GM12878 (cell line): ENCODE data around the gene SRSF10. TPM values are rescaled to one million over a fixed set of nuclear protein-coding genes. Genes with fewer than 3 reads are reported as not detected.
A peak's percentile ranks its signal among the peaks of the same experiment; 100 is the strongest.

Experiments used
- ATF7 ChIP-seq: fragments of 450-650 bp; IDR thresholded peaks from 2 replicates; pipeline ENCODE4 v1.6.1; 2016; ENCODE audit warnings: low read depth, mild to moderate bottlenecking
- BMI1 ChIP-seq: fragments of 450-650 bp; IDR thresholded peaks from 2 replicates; pipeline ENCODE4 v1.6.1; 2016; ENCODE audit warnings: mild to moderate bottlenecking, moderate library complexity, borderline replicate concordance
- CBFB ChIP-seq: IDR thresholded peaks from 2 replicates; pipeline ENCODE4 v1.6.1; 2016; ENCODE audit warnings: antibody characterized with exemption, low read depth
- CBX5 ChIP-seq: sonication (generic); IDR thresholded peaks from 2 replicates; pipeline ENCODE4 v1.6.1; 2016; ENCODE audit warnings: low read depth, moderate library complexity, mild to moderate bottlenecking, inconsistent platforms
- CEBPB ChIP-seq, 2 experiments: fragments of 150-350 bp in 1 of 2; IDR thresholded peaks; 2 replicates each; pipeline ENCODE4 v1.6.1; 2012 to 2014; ENCODE audit warnings: low read depth in 2 of 2, low read length in 2 of 2, borderline replicate concordance in 1 of 2, inconsistent platforms in 1 of 2
- HCFC1 ChIP-seq: fragments of 150-350 bp; IDR thresholded peaks from 2 replicates; pipeline ENCODE4 v1.6.1; 2014; ENCODE audit warnings: low read length
- HDGF ChIP-seq: fragments of 450-650 bp; IDR thresholded peaks from 2 replicates; pipeline ENCODE4 v1.6.1; 2016; ENCODE audit warnings: antibody characterized with exemption
- JUNB ChIP-seq: IDR thresholded peaks from 2 replicates; pipeline ENCODE4 v1.6.1; 2016; ENCODE audit warnings: antibody characterized with exemption, mild to moderate bottlenecking
- LARP7 ChIP-seq: fragments of 450-650 bp; IDR thresholded peaks from 2 replicates; pipeline ENCODE4 v1.6.1; 2017; ENCODE audit warnings: mild to moderate bottlenecking
- MEF2A ChIP-seq: IDR thresholded peaks from 2 replicates; pipeline ENCODE4 v1.6.1; 2011; ENCODE audit warnings: low read depth, mild to moderate bottlenecking, low read length, moderate library complexity; ENCODE audit not compliant: insufficient read depth
- SMAD5 ChIP-seq: IDR thresholded peaks from 2 replicates; pipeline ENCODE4 v1.6.1; 2016; ENCODE audit warnings: antibody characterized with exemption, low read depth
- SPI1 ChIP-seq: IDR thresholded peaks from 2 replicates; pipeline ENCODE4 v1.6.1; 2011; ENCODE audit warnings: low read depth, mild to moderate bottlenecking, low read length, moderate library complexity, borderline replicate concordance; ENCODE audit not compliant: insufficient read depth
- TARDBP ChIP-seq: IDR thresholded peaks from 2 replicates; pipeline ENCODE4 v1.6.1; 2016; ENCODE audit warnings: borderline replicate concordance
- WRNIP1 ChIP-seq: IDR thresholded peaks from 2 replicates; pipeline ENCODE4 v1.6.1; 2011; ENCODE audit warnings: low read depth, low read length, improper control_type of control experiment, borderline replicate concordance
- YY1 ChIP-seq: IDR thresholded peaks from 2 replicates; pipeline ENCODE4 v1.6.1; 2011; ENCODE audit warnings: low read depth, mild to moderate bottlenecking, low read length
- ZNF274 ChIP-seq: IDR thresholded peaks from one replicate; pipeline ENCODE4 v1.8.0; 2011; ENCODE audit not compliant: insufficient read length, insufficient read depth
- ZZZ3 ChIP-seq: IDR thresholded peaks from 2 replicates; pipeline ENCODE4 v1.6.1; 2011; ENCODE audit warnings: low read depth; ENCODE audit not compliant: control insufficient read depth, insufficient read length
- polyA plus RNA-seq, 11 experiments: library from polyadenylated mRNA; depleted of rRNA in 4 of 11; unstranded in 6 of 11; stranded (reverse) in 5 of 11; fragments of >200 nt; fragmentation: Nextera tagmentation in 4 of 11; fragmentation: Illumina TruSeq in 1 of 11; extraction: Ambion mirVana in 4 of 11; extraction: Trizol in 1 of 11; gene quantifications; 1 replicate in 1 of 11; 2 replicates in 10 of 11; pipeline versions ENCODE4 v1.2.1 to v1.2.3, GENCODE V29; 2011 to 2016; ENCODE audit warnings: inconsistent platforms in 2 of 11, missing spikeins in 2 of 11, low read depth in 1 of 11
- total RNA-seq, 4 experiments: library from RNA; depleted of rRNA in 3 of 4; stranded (reverse); fragments of >200 nt in 3 of 4; fragmentation: Illumina TruSeq in 1 of 4; extraction: Trizol in 1 of 4; gene quantifications; 2 replicates each; pipeline versions ENCODE4 v1.2.1 to v1.2.3, GENCODE V29; 2013 to 2021
- TF ChIP-seq, protein P1 (sequence below): fragments of 450-650 bp; IDR thresholded peaks from 2 replicates; pipeline ENCODE4 v1.6.1; 2016; ENCODE audit warnings: mild to moderate bottlenecking
- TF ChIP-seq, protein P2 (sequence below): IDR thresholded peaks from 2 replicates; pipeline ENCODE4 v1.6.1; 2011; ENCODE audit warnings: borderline replicate concordance, low read depth, mild to moderate bottlenecking, moderate library complexity, mixed read lengths, low read length; ENCODE audit not compliant: insufficient read depth; ENCODE audit errors: extremely low read length
- TF ChIP-seq, protein P3 (sequence below): fragments of 450-650 bp; conservative IDR thresholded peaks from 2 replicates; pipeline ENCODE4 v1.6.1; 2017; ENCODE audit warnings: mild to moderate bottlenecking, moderate library complexity
- TF ChIP-seq, protein P4 (sequence below): fragments of 150-350 bp; IDR thresholded peaks from 2 replicates; pipeline ENCODE4 v1.6.1; 2016; ENCODE audit warnings: low read depth, low read length

Gene SRSF10
- total and polyA plus RNA-seq, 10 of the 15 experiments (the other 5 are each of a cell fraction or from before 2014, with no cell fraction given), result 157 to 279 (median 222) TPM

DNA sequence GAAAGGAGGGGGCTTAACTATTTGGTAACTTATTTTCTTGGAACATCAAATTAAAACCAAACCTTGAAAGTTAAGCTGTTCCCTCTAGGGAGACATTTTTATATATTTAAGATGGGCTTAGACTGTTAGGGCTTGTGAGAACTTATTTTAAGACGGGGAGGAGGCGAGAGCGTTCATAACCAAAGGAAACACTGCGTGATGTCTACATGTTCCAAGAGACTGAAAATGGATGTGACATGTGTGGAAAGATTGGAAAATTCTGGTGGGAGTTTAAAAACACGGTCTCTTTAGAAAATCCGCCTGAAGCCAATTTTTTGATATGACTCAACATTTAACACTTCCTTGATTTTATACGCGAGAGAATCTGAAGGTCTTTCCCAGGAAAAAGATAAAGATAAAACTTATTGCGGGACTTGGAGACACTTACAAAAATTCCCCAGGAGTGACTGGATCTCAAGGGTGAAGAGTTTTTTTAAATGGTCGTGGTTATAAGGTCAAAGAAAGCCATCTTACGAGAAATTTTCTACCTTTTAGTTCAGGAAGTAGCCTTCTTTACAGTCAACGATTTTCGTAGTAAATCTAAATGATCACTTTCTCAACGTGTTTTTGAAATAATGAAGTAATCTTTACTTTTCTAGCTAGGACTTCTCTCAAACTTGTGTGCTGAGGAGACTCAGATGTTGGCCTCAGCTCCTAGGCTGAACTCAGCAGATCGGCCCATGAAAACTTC, 19.7 kb downstream of the SRSF10 start (continued):
- TF ChIP-seq, protein P1, sequence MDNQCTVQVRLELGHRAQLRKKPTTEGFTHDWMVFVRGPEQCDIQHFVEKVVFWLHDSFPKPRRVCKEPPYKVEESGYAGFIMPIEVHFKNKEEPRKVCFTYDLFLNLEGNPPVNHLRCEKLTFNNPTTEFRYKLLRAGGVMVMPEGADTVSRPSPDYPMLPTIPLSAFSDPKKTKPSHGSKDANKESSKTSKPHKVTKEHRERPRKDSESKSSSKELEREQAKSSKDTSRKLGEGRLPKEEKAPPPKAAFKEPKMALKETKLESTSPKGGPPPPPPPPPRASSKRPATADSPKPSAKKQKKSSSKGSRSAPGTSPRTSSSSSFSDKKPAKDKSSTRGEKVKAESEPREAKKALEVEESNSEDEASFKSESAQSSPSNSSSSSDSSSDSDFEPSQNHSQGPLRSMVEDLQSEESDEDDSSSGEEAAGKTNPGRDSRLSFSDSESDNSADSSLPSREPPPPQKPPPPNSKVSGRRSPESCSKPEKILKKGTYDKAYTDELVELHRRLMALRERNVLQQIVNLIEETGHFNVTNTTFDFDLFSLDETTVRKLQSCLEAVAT, result 0 out of 2 replicates have a peak, but pooled peaks have one; percentile 69
- no peak for TF ChIP-seq ZZZ3
- TF ChIP-seq TARDBP, result no peak
- no peak for TF ChIP-seq HCFC1
- no peak for TF ChIP-seq CEBPB (IDR thresholded peaks at IDR 0.05; ENCODE audit: borderline replicate concordance in 1 of 2, low read depth in 2 of 2, low read length in 2 of 2)
- no peak for TF ChIP-seq ZNF274
- no peak for TF ChIP-seq HDGF
- no peak for TF ChIP-seq SPI1
- TF ChIP-seq CBX5, result no peak
- TF ChIP-seq YY1, result no peak
- TF ChIP-seq ATF7, result no peak
- no peak for TF ChIP-seq LARP7
- TF ChIP-seq CBFB, result no peak
- TF ChIP-seq JUNB, result no peak
- TF ChIP-seq, protein P2, sequence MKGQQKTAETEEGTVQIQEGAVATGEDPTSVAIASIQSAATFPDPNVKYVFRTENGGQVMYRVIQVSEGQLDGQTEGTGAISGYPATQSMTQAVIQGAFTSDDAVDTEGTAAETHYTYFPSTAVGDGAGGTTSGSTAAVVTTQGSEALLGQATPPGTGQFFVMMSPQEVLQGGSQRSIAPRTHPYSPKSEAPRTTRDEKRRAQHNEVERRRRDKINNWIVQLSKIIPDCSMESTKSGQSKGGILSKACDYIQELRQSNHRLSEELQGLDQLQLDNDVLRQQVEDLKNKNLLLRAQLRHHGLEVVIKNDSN, result no peak
- TF ChIP-seq BMI1, result no peak
- TF ChIP-seq SMAD5, result no peak
- TF ChIP-seq, protein P3, sequence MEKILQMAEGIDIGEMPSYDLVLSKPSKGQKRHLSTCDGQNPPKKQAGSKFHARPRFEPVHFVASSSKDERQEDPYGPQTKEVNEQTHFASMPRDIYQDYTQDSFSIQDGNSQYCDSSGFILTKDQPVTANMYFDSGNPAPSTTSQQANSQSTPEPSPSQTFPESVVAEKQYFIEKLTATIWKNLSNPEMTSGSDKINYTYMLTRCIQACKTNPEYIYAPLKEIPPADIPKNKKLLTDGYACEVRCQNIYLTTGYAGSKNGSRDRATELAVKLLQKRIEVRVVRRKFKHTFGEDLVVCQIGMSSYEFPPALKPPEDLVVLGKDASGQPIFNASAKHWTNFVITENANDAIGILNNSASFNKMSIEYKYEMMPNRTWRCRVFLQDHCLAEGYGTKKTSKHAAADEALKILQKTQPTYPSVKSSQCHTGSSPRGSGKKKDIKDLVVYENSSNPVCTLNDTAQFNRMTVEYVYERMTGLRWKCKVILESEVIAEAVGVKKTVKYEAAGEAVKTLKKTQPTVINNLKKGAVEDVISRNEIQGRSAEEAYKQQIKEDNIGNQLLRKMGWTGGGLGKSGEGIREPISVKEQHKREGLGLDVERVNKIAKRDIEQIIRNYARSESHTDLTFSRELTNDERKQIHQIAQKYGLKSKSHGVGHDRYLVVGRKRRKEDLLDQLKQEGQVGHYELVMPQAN, result peak; percentile 33; the same call in 1 of the 2 replicates
- no peak for TF ChIP-seq WRNIP1
- TF ChIP-seq, protein P4, sequence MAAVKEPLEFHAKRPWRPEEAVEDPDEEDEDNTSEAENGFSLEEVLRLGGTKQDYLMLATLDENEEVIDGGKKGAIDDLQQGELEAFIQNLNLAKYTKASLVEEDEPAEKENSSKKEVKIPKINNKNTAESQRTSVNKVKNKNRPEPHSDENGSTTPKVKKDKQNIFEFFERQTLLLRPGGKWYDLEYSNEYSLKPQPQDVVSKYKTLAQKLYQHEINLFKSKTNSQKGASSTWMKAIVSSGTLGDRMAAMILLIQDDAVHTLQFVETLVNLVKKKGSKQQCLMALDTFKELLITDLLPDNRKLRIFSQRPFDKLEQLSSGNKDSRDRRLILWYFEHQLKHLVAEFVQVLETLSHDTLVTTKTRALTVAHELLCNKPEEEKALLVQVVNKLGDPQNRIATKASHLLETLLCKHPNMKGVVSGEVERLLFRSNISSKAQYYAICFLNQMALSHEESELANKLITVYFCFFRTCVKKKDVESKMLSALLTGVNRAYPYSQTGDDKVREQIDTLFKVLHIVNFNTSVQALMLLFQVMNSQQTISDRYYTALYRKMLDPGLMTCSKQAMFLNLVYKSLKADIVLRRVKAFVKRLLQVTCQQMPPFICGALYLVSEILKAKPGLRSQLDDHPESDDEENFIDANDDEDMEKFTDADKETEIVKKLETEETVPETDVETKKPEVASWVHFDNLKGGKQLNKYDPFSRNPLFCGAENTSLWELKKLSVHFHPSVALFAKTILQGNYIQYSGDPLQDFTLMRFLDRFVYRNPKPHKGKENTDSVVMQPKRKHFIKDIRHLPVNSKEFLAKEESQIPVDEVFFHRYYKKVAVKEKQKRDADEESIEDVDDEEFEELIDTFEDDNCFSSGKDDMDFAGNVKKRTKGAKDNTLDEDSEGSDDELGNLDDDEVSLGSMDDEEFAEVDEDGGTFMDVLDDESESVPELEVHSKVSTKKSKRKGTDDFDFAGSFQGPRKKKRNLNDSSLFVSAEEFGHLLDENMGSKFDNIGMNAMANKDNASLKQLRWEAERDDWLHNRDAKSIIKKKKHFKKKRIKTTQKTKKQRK, result no peak
- TF ChIP-seq MEF2A, result no peak
